Right forelimb (tissue), 1 donor: ENCODE results near the gene FSCN2.

ENCODE experiments used
- DNase-seq: peaks from one replicate; pipeline ENCODE4 v3.0.0-alpha.2; 2018

Gene FSCN2

GRCh38 chr17:81542431-81543338, 14.5 kb downstream of the FSCN2 start:
- DNase-seq: no peak

DNA sequence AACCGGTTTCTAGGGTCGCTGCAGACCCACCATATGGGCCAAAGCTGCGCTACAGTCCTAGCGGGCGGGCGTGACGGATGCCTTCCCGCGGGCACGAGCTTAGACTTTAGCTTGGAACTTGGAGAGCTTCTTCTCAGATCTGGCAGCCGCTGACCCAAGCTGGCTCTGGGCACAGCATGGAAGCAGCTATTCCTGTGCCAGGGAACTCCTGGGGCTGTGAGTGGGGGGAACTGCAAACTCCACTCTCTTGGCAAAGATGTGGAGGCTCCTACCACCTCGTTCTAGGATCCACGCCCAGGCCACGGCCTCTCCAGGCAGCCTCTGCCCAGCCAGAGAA, 15.1 kb downstream of the FSCN2 start:
- no peak for DNase-seq

- DNase-seq: no peak
Measured at GRCh38 chr17:81543756-81544155, 15.6 kb downstream of the FSCN2 start.

- DNase-seq: no peak
Measured at GRCh38 chr17:81544281-81544974, 16.3 kb downstream of the FSCN2 start.

GRCh38 chr17:81545160-81545949, 17.2 kb downstream of the FSCN2 start:
- DNase-seq: no peak

DNA sequence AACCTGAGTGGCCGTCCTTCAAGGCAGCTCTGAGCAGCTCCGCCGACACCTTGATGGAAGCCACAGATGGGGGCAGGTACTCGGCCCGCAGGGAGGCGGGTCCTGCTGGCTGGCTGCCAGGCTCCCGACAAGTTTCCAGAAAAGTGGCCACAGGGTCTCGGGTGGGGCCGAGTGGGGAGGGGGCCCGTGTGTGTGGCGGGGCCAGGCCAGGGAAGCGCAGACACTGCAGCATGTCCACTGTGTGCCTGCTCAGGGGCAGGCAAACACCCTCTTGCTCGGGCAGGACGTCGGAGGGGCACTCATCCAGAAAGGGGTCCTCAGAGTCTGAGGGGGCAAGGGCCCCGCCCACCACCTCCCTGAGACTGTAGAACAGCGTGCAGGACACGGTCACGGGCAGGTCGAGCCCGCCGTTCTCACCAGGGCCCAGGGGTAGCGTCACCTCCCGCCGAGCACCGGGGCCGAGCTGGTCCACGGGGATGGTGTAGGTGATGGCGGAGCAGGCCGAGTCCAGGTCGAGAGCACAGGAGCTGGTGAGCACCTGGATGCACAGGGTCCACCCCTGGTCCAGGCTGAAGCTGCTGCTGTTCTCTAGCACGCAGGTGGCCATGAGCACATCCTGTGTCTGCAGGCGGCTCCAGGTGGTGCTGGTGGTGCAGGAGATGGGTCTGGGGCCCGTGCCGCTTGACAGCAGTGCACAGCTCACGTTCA, 18.9 kb downstream of the FSCN2 start:
- no peak for DNase-seq

DNA sequence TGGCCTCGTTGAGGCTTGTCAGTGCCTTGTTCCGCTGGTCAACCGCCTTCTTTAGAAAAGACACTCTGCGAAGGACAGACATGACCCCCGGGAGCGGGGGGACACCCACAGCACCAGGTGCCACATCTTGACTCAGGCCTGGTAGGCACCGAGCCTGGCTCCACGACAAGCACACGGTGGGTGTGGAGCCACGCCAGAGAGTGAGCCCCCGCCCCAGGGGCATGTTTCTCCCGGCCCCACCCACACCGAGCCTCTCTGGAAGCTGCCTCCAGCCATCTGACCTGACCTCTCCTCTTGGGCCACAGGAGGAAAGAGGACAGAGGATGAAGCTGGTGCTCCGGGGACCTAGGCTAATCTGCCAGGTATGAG, 19.4 kb downstream of the FSCN2 start:
- no peak for DNase-seq

- no peak for DNase-seq
Measured at GRCh38 chr17:81549031-81549557, 20.9 kb downstream of the FSCN2 start.

DNA sequence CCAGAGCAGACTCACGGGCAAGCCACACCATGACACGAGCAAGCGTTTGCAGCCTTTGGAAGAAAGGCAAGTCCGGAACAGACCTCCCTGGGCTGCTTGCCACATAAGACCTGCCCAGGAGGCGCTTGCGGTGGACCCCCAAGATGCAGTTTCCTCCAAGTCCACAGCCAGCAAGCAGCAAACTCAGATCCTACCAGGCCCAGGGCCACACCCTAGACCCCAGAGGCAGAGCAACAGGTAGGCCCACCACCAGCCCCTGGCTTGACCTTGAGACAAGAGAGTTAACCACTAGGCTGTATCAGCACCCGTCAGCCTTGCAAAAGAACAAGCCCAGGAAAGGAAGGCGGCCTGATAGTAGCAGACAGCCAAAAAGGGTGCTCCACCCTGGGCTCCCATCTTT, 21.6 kb downstream of the FSCN2 start:
- no peak for DNase-seq

DNA sequence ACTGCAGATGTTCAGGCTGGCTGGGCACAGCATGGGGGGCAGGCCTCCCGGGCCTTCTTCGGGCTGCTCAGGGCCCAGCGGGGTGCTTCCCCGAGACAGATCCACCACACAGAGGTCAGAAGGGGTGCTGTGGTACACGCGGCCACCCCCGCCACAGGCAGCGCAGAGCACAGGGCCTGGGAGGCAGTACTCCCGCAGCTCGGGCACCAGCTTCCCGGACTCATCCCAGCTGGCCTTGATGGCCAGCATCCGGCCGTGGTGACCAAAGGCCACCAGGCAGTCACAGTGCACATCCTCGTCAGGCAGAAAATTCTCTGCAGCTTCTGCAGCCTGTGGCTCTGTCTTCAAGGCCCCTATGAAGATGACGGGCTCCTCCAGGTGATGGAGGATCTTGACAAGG, 22.1 kb downstream of the FSCN2 start:
- DNase-seq: no peak

- no peak for DNase-seq
Measured at GRCh38 chr17:81550830-81551457, 22.8 kb downstream of the FSCN2 start.

DNA sequence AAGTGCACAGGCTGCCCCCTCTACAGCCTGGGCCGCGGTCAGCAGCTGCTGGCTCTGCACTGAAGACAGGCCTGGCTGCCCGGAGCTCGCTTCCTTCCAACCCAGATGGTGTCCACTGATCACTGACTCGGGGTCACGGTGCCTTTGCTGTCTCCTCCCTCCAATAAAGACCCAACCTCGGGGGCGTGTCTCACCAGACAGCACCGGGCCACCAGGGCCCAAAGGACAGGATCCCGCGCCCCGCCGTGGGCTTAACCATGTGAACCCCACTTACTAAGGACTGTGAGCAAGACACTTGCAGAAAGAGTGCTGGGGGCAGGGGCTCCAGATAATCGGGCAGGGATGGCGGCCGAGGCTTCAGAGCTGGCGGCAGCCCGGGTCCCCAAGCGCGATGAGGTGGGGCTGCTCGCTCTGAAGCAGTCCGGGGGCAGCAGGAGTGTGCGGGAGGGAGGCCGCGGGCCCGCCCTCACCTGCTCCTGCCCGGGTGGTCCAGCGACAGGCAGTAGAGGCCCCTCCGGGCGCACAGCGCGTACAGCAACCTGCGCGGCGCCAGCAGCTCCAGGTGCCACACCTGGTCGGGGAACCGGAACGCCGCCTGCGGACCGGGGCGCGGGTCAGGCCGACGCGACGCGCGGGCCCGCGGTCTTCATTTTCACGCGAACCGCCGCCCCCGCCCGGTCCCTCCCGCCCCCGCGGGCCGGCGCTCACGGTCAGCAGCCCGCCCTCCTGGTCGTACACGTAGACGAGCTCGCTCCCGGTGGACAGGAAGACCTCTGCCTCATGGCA, 23.5 kb downstream of the FSCN2 start:
- no peak for DNase-seq

- peak; percentile 89 for DNase-seq
Measured at GRCh38 chr17:81552244-81553017, 24.3 kb downstream of the FSCN2 start, which contains the start of gene FAAP100. FAAP100 (minus strand) TSS chr17:81552353; CDS start chr17:81552330, 23 bp downstream.

DNA sequence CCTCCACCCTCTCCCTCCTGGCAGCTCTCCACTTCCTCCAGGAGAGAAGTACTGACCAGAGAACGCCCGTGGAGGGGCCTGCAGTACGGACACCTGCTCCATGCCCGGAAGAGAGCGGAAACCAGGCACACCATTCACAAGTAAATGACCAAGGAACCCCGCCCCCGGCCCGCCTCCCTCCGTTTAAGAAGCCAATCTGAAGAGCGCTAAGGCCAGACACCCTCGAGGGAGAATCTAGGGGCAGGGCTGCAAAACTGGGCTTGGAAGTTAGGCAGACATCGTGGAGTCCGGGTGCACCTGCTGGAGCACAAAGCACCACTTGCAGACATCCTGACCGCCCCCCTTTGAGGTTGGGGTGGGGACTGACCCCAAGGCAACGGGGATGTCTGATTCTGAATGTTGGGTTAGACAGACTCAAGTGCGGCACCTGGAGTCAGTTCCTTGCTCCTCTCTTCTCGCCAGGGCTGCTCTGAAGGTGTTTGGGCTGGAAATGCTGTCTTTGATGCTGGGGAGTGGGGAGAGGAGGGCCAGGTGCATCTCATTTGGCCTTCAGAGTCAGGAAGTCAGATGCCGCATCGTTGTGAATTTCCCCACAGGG, 24.9 kb downstream of the FSCN2 start:
- peak; percentile 80 for DNase-seq

GRCh38 chr17:81553616-81554181, 25.5 kb downstream of the FSCN2 start:
- no peak for DNase-seq

GRCh38 chr17:81556175-81556691, 28.1 kb downstream of the FSCN2 start:
- no peak for DNase-seq

GRCh38 chr17:81556863-81557262, 28.7 kb downstream of the FSCN2 start:
- no peak for DNase-seq

DNA sequence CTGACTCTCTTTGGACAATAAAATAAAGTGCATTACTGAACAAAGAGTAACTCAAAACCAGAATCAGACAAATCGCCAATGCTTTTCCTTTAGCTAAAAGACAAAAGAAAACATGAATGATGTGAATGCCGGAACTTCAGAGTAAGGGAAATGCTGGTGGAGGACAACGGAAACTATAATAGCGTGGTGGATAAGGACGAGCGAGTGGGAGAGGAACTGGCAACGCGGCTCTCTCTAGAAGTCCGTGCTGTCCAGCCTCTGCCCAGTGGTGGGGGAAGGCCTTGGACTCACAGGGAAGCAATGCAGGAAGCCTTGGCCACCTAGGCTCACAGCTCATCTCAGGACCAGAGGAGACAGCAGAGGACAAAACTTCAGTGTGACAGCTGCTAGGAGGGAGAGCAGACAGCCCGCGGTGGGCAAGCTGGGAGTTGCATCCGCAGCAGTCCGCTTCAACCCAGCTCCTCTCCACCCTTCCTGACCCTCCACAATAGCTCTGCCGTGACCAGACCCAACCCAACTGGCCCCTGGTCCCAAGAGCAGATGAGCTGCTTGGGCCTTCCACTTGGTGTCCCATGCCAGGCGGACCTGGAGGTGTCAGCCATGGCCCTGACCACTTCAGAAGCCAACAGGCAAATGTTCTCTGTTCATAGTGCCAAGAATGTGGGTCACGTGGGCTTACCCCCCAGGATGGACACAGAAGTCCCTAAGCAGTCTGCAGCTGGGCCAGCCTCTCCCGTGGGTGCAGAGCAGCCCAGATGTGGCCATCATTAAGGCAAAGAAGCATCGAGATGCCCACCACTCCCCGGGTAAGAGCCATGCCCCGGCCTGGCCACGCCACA, 29.3 kb downstream of the FSCN2 start:
- no peak for DNase-seq
